ENCODE data around the gene COL4A6.
"Not testable (repeated sequence)": the region's sequence is repeated elsewhere in the genome, so short reads cannot be mapped to it uniquely, and the experiment has no call there.

COL4A6 gene

DNA sequence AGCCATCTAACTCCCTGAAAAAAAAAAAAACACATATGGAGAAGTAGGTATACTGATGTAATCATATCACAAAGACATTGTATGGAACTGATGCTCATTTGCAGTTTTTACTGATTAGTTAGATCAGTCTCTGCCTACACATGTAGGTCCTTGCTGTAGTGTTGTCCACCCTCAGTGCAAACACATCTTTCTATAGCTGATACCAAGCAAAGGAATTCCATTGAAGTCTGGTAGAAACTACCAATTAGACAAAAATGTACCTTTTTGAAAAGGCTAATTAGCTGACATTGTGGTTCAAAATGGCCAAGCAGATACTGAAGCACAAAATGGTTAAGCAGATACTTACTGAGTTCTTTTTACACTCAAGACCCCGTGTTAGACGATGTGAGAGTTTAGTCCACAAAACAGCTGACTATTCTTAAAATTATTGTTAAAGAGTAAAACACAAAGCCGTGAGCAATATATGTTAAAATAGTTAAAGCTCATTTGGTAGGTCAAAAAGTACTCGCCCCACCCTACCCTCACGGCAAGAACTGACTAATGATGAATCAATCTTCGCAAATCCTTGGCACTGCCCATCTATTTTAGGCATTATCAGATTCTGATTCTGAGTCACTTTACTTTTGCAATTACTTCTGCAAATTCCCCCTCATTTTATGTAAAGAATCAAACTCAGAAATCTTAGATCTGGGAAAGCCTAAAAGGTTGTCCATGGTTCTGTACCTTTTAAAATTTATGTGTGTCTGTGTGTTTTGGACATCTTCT lies 40.4 kb downstream of the COL4A6 start:
- DNase-seq, result no peak

DNA sequence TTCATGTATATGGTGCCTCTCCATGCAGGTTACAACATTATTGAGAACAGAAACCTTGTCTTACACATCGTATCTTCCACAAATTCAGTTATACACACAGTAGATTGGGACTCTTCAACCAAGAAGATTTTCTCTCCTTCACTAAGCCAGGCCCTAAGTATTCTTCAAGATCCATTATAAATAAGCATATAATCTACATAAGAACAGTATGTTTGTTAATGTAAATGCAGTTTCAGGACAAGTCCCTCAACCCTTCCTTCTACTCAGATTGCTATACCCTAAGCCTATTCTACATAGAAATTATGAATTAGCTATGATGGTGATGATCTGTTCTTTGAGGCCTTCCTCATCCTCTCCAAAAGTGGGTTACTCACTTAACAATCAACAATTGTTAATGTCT lies 41.2 kb downstream of the COL4A6 start:
- no peak for DNase-seq

DNA sequence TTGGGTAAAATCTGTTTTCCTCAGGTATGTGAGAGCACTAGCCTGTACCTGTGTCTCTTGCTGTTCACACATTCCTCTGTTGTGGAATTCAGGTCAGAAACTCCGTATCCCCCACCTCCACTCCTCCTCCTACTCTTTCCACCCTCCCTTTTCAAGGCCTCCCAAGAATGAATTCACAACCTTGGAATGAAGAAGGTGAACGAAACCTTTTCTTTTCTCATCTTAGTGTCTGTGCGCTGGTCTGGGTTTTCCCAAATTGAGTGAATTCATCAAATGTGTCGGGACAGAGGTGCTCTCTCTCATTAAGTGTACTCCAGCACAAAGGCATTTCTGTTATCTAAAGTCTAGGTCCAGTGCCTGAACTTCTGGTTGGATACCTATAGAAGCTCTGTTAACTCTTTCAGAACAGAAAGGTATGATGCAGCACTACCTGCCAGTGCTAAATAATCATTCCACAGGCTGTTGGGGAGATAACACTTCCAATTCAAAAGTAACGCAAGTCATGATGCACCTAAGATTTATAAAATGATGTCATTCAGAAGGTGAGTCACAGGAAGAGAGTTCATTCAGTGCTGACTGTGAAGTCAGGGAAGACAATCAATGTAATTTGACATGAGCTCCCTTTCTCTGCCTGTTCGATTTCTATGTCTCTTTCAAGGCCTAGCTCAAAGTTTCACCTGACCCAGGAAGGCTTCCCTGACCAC lies 41.9 kb downstream of the COL4A6 start:
- no peak for DNase-seq

DNA sequence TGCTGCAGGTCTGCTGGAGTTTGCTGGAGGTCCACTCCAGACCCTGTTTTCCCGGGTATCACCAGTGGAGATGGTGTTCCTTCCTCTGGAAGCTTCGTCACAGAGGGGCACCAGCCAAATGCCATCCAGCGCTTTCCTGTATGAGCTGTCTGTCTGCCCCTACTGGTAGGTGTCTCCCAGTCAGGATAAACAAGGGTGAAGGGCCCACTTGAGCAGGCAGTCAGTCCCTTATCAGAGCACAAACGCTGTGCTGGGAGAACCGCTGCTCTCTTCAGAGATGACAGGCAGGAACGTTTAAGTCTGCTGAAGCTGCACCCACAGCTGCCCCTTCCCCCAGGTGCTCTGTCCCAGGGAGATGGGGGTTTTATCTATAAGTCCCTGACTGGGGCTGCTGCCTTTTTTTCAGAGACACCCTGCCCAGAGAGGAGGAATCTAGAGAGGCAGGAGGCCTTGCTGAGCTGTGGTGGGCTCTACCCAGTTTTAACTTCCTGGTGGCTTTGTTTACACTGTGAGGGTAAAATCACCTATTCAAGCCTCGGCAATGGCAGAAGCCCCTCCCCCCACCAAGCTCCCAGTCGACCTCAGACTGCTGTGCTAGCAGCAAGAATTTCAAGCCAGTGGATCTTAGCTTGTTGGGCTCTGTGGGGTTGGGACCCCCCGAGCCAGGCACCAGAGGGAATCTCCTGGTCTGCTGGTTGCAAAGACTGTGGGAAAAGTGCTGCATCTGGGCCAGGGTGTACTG lies 47.1 kb downstream of the COL4A6 start:
- not testable (repeated sequence) for DNase-seq

DNA sequence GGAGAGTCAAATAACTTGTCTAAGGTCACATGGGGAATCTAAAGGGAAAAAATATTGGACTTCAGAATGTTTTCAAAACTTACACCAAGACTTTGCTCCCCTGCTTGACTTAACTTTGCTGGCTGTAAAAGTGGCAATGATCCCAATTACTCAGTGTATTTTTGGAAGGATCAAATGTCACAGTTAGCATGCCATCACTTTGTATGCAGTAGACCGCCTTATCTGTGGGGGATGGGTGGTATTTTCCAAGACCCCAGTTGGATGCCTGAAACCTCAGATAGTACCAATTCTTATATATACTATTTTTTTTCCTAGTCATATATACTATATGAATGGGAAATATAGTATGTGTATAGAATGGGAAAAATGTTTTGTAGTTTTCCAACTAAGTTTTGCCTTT lies 53.4 kb downstream of the COL4A6 start:
- DNase-seq, result no peak

DNA sequence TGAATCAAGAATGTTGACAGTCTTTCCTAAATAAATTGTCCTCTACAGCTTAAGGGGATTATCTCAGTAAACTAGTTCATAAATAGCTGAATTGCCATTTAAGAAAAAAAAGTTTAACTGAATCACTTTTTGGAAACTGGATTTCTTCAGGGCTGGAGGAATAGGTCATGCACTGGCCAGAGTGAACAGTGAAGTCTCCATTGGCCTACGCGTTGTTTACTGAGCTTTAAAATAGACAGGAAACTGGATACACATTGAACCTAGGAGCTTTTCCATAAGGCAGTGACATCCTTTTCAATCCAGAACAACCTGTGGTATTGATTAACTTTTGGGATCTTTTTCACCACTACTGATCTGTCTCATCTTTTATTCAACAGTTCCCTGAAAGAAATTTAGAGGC lies 58.0 kb downstream of the COL4A6 start:
- DNase-seq, result no peak

DNA sequence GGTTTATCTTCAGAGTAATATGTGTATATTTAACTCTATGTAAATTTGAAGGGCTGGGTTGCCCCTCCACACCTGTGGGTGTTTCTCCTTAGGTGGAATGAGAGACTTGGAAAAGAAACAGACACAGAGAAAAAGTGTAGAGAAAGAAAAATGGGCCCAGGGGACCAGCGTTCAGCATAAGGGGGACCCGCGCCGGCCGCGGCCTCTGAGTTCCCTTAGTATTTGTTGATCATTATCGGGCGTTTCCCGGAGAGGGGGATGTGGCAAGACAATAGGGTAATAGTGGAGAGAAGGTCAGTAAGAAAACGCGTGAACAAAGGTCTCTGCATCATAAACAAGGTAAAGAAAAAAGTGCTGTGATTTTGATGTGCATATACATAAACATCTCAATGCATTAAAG lies 61.4 kb downstream of the COL4A6 start:
- DNase-seq, result not testable (repeated sequence)

DNA sequence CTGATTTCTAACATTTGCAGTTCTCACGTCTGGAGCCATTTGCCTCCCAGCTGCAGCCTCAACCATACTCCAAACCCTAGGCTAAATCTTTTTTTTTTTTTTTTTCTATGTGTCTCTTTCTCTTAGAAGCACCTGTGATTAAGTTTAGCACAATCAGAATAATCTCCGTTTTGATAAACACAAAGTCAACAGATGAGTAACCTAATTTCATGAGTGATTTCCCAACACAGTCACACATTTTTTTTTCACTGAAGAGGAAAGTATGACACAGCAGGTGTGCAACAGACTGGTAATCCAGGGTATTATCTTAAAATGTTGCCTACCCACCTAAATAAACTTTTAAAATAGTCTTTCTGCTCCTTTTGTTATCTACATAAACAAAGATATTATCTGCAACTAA lies 62.6 kb downstream of the COL4A6 start:
- DNase-seq, result not testable (repeated sequence)

DNA sequence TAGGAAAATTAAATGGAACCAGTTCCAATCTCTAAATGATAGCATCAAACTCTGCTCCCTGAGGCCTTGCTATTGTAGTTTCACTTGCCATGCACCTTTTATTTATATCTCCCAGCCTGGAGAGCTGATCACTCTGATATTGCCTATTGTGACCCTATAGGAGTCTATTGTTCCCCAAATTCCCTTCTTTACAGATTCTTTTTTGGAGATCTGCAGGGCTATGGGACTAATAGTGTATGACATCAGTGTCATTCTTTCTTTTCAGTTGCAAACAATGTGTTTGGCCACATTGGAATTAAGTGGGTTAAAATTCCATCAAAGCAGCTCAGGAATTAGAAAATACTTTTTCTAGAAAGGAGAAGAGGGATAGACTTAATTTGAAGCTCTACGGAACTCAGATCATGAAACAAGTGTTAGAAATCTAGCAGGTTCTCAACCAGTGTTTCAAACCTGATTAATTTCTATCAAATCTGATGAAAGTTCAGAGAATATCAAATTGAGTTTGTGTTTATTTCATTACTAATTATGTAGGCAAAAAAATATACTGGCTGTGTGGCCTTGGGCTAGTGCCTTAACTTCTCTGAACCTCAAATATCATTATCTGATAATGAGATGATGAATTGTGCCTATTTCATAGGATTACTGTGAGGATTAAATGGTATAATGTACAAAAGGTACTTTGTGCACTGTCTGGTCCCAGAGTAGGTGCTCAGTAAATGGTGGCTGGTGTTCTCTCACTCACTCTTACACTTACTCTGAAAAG lies 71.4 kb downstream of the COL4A6 start:
- no peak for DNase-seq

DNA sequence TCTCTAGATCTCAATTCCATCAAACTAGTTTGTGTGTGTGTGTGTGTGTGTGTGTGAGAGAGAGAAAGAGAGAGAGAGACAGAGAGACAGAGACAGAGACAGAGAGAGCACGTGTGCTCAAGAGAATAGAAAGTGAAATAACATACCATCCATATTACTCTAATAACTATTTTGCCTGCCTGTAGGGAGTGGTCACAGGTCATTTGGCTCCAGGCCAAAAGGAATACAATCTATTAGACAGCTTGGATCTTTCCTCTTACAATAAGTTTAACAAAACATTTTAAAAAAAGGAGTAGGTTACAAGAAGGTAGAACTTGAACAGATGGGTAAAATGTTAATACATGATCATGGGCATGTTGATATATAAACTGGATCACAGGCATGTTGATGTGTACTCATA lies 76.2 kb downstream of the COL4A6 start:
- DNase-seq, result no peak

DNA sequence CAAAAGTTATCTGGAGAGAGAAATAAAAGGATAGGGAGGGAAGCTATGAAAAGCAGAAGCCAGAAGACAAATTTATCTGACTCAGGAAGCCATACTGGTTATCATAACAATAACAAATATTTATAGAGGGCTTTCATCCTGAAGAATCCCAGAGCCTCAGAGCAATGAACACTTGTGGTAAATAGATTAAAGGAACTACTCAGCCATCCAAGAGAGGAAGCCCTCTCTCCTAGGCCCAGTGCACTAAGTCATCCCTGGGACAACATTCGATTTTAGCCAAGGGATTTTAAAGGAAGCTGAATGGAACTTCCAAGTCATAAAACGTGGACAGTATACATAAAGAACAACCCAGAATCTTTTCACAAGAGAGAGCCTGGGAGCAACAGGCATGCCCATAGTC lies 76.9 kb downstream of the COL4A6 start:
- DNase-seq, result no peak

DNA sequence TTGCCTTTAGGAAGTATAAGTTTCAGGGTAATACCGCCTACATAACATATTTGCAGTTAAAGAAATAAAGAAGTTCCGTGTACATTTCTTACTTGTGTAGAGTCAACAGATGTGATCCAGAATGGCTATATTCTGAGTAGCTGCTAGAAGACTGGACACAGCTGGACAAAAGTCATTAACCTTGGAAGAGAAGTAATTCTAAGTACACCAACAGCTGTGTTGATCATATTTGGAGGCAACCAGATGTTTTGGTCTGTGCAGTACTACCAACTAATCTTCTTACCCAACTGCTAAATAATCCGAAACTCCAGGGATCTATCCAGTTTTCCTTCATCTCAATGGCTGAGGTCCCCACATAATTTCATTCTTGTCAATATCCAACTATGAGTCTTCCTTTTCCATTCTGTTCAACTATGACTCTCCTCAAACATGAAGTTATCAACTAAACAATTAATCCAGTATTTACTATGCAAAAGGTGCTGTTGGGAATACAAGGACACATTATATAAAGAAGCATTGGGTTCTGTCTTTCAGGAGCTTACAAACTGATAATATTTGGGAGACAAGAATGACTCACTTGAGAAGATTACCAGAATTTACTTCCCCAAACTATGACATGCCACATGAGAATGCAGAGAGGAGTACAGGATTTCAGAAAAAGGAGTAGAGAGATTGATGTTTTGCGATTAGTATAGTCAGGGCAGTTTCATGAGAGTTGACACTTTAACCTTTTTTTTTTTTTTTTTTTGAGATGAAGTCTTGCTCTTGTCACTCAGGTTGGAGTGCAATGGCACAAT lies 78.2 kb downstream of the COL4A6 start:
- no peak for DNase-seq

DNA sequence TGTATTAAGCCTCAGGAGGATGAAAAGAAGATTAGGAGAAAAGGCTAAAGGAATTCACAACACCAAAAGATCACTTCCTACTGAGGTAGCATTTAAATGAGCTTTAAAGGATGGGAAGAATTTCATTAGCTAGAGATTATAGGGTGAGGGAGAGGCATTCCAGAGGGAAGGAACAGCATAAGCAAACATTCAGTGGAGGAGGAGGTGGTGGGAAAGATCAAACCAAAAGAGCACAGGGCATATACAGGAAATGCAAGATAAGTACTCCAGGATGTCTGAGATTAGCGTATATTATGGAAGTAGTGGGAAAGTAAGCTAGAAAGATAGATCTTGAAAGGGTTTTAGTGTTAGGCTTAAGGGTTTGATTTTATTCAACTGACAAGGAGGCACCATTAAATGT lies 84.8 kb downstream of the COL4A6 start:
- no peak for DNase-seq

DNA sequence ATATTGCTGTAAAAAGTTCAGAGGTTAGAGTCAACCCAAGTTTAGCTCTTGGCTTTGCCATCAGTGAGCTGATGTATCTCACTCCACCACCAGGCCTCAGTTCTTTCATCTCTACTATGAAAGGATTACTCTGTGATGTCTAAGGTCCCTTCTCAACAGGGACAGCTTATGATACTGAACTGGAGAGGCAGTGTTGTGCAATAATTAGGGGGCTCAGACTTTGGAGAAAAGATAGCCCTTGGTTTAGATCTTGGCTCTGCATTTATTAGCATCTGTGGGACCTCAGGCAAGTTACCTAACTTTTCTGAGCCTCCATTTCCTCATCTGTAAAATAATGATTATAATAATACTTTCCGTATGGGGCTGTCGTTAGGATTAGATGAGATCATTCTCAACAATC lies 89.0 kb downstream of the COL4A6 start:
- DNase-seq, result no peak

DNA sequence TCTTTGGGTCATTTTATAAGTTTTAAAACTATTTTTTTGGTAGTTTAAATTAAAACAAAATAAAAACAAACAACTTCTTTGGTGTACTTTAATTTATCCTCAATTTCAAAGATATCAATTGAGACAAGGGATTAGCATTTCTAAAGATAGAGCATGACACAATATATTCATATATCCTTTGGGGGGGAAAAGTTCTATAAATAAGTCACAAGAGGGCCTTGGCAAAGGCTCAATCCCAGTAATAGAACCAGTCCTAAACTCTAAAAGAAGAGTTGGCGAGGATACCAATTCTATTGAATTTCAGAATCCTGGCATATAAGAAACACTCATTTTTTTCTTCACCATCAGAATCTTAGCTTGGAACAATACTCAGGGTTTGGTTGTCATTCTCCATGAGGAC lies 89.7 kb downstream of the COL4A6 start:
- no peak for DNase-seq

DNA sequence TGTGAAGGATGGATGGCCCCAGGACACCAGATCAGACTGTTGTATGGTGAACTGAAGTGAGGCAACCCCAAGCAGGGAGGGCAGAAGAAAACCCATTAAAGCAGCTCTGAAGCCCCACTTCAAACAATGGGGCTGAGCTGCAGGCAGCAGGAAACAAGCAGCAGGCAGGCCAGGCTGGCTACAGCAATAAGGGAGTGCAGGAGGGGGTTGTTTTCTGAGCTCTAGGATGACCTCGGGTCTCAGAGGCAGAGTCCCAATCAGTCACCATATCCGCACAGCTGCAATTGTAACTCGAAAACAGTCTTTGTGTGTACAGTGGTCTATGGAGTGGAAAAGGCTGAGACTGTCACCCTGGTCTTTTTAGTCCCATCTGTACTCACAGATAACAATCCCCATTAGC lies 90.4 kb downstream of the COL4A6 start:
- no peak for DNase-seq

DNA sequence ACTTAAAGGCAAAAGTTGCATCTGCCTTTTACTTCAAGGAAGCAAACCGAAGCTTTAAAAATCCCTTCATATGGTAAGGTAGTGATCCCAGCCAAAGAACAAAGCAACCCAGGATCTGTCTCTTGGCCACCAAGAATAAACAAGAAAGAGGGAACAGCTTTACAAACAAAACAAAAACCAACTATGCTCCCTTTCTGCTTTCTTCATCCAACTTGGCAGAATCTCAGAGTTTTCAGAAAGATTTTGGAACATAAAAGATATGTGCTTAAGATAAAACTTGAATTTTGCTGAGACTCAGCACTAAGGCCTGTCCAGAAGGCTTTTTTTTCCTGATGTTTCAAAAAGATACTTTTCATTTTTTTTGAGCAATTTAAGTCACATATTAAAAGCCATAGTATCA lies 94.0 kb downstream of the COL4A6 start:
- no peak for DNase-seq

DNA sequence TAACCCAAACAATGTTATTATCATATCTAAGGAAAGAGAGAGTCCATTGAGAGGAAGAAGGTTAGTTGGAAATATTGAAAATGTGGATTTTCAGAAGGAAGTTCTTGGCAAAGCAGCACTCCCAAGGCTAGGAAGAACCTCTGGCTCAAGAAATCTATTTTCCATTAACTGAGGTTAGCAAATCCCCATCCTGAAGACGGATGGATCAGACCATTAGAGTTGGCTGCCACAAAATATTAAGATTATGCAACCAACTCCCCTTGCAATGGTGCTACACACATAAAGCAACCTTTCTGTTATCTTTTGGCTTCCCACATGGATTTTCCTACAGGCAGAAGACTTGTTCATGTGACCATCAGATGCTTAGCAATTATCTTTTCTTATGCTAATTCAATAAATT lies 96.3 kb downstream of the COL4A6 start:
- no peak for DNase-seq

DNA sequence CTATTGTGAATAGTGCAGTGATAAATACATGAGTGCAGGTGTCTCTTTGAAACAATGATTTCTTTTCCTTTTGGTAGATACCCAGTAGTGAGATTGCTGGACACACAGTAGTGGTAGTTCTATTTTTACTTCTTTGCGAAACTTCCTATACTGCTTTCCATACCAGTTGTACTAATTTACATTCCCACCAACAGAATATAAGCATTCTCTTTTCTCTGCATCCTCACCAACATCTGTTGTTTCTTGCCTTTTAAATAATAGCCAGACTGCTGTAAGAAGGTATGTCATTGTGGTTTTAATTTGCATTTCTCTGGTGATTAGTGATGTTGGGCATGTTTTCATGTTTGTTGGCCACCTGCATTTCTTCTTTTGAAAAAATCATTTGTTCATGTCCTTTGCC lies 105.9 kb downstream of the COL4A6 start:
- DNase-seq, result no peak

DNA sequence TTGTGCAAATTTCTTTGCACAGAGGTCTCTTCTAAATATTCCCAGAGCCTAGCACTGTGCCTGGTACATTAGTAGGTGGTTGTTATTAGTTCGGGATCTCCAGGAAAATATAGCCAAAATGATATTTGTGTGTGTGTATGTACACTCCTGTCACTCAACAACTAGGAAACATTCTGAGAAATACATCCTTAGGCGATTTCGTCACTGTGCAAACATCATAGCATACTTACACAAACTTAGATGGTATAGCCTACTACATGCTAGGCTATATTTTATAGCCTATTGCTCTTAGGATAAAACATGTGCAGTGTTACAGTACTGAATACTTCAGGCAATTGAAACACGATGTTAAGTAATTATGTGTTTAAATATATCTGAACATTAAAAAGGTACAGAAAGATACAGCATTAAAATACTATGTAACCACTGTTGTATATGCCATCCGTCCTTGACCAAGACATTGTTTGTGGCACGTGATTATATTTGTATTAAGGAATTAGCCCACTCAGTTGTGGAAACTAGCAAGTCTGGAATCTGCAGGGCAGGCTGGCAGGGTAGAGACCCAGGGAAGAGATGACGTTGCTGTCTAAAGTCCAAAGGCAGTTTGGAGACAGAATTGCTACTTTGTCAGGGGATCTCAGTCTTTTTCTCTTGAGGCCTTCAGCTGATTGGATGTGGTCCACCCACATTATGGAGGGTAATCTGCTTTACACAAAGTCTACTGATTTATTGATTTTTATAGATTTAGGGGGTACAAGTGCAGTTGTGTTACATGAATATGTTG lies 106.9 kb downstream of the COL4A6 start:
- no peak for DNase-seq

DNA sequence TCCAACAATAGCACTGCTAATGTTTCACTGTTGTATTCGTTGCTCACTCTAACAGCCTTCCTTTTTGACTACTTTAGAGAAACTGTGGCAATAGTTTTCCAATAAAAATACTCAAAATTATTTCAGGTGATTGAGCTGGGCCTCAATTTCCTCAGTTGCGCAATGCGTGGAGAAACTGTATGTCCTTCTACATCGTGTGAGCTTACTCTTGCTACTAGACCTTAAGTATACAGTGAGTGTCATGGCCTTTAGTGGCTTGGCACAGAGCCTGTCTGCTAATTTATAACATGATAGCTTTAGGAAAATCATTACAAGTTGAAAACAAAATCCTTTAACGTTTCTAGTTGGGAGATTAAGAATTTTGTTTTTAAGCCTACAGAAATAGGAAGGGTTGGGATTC lies 114.5 kb downstream of the COL4A6 start:
- no peak for DNase-seq

DNA sequence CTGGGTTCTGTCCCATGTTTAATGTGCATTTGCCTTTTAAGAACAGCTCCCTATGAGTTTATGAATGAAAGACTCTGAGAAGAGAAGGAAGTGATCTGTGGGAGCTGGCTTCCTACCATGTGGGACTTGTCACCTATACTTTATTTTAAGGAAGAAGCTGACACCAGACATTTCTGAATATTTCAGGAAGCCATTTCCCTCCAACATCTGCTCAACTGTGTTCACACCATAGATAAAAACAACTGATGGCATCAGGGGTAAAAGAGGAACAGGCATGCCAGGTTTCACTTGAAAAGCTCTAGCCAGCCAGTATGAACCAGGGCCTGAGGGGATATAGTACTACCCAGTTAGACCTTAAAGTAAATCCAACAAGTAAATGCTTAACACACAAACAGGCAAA lies 116.0 kb downstream of the COL4A6 start:
- no peak for DNase-seq

Measured in CD4-positive, alpha-beta T cell treated with Interferon gamma for 1 hour (primary cell).